DMS 273 (cell line): Measurements from ENCODE around the gene IKBKE.

Experiments used
- DNase-seq: peaks from one replicate; lab custom pipeline; 2025; ENCODE audit not compliant: unreplicated experiment; lab: John Stamatoyannopoulos, UW

The IKBKE gene

GRCh38 chr1:206495011-206495461, 24.8 kb downstream of the IKBKE start:
- no peak for DNase-seq

- DNase-seq, result no peak
These were observed 25.3 kb downstream of the IKBKE start for GRCh38 chr1:206495493-206496046.

- DNase-seq, result peak; percentile 25
These were observed 26.0 kb downstream of the IKBKE start for GRCh38 chr1:206496131-206496793.

- no peak for DNase-seq
These were observed 27.1 kb downstream of the IKBKE start for GRCh38 chr1:206497363-206497762.

- no peak for DNase-seq
These were observed 27.5 kb downstream of the IKBKE start for GRCh38 chr1:206497774-206498173.

GRCh38 chr1:206498685-206499084, 28.4 kb downstream of the IKBKE start:
- no peak for DNase-seq

- DNase-seq, result no peak
These were observed 29.8 kb downstream of the IKBKE start for GRCh38 chr1:206500046-206500445.

GRCh38 chr1:206501881-206502280, 31.6 kb downstream of the IKBKE start:
- no peak for DNase-seq

- no peak for DNase-seq
These were observed 32.1 kb downstream of the IKBKE start for GRCh38 chr1:206502403-206502802.

GRCh38 chr1:206502812-206503211, 32.5 kb downstream of the IKBKE start:
- no peak for DNase-seq

GRCh38 chr1:206503591-206504362, 33.5 kb downstream of the IKBKE start:
- DNase-seq, result peak; percentile 30

- no peak for DNase-seq
These were observed 34.1 kb downstream of the IKBKE start for GRCh38 chr1:206504363-206504713.

GRCh38 chr1:206505702-206506355, 35.6 kb downstream of the IKBKE start:
- DNase-seq, result peak; percentile 40

GRCh38 chr1:206506405-206507283, 36.4 kb downstream of the IKBKE start:
- peak; percentile 55 for DNase-seq

GRCh38 chr1:206507284-206508129, 37.2 kb downstream of the IKBKE start, which contains the start of gene RASSF5:
Gene RASSF5 (plus strand): TSS chr1:206507531. CDS start chr1:206507603, 72 bp downstream.
- DNase-seq, result peak; percentile 79

- DNase-seq, result no peak
These were observed 38.0 kb downstream of the IKBKE start for GRCh38 chr1:206508130-206508889.

- DNase-seq, result peak; percentile 35
These were observed 38.7 kb downstream of the IKBKE start for GRCh38 chr1:206508956-206509355.

GRCh38 chr1:206509612-206510257, 39.5 kb downstream of the IKBKE start:
- DNase-seq, result no peak
